ENCODE measurements around the gene SLC6A11. TPM values are rescaled to one million over a fixed set of nuclear protein-coding genes. Genes with fewer than 3 reads are reported as not detected.

The SLC6A11 gene
- total RNA-seq, 4 donors from 2014 or later: 6.2 to 13.4 (median 9.5) TPM

DNA sequence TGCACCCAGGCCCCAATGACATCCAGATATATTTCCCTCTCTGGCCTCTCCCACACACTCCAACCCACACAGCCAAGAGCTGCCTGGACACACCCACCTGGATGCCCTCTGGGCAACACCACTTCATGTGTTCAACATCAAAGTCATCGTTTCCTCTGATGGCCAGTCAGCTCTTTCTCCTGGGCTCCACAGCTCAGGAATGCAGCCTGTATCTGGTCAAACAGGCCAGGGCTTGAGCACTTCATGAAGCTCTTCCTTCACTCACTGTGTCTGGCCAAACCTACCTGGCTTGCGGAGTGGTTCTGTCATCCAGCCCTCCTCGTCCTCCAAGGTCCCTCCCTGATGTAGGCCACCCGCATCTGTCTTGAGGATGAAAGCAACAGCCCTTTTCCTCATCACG, 35.8 kb upstream of the SLC6A11 start:
- TF ChIP-seq POLR2A (IDR thresholded peaks at IDR 0.05) (no peak), CTCF (IDR thresholded peaks at IDR 0.05) (no peak)
- peaks cover 0 to 34% (median 0%) of the 10 kb centered on the region in 4 donors for H3K27me3 ChIP-seq
- H3K9me3 ChIP-seq: no peaks in the 10 kb centered on the region
- 61 to 64% methylated on average over 5 of the region's 5 CpGs for WGBS, 2 donors
- intact Hi-C loops (cut with DNase I): no loop called here
- no peak for DNase-seq
- H3K27ac ChIP-seq: no peak overlapping the region
- no peaks in the 10 kb centered on the region for H3K36me3 ChIP-seq
- H3K4me3 ChIP-seq: no peak overlapping the region
- peaks cover 0 to 22% (median 0%) of the 10 kb centered on the region in 3 donors for H3K4me1 ChIP-seq

DNA sequence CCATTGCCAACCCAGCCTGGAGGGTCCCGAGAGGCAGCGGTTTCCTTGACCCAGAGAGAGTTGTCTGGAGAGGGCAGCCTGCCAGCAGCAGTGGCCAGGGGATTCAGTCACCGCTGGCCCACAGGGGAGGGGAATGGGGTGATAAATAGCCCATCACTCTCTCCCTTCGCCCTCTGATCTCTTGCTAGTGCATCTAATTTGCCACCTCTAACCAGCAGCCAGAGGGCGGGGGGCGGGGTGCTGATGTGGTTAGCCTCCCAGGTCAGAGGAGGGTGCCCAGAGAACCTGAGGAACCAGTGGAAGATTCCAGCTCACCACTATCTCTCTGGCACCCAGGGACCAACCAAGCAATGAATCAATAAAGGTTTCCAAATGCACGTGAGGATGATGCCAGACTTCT, 35.1 kb upstream of the SLC6A11 start:
- intact Hi-C loops (cut with DNase I): no loop called here
- H3K36me3 ChIP-seq: no peaks in the 10 kb centered on the region
- no peak overlapping the region for H3K27ac ChIP-seq
- peaks cover 0 to 27% (median 0%) of the 10 kb centered on the region in 4 donors for H3K27me3 ChIP-seq
- no peak for DNase-seq
- peaks cover 0 to 22% (median 0%) of the 10 kb centered on the region in 3 donors for H3K4me1 ChIP-seq
- H3K9me3 ChIP-seq: no peaks in the 10 kb centered on the region
- WGBS, 2 donors: 68 to 73% methylated on average over 6 to 7 of the region's 7 CpGs
- TF ChIP-seq CTCF (IDR thresholded peaks at IDR 0.05): no peak
- H3K4me3 ChIP-seq: no peak overlapping the region

DNA sequence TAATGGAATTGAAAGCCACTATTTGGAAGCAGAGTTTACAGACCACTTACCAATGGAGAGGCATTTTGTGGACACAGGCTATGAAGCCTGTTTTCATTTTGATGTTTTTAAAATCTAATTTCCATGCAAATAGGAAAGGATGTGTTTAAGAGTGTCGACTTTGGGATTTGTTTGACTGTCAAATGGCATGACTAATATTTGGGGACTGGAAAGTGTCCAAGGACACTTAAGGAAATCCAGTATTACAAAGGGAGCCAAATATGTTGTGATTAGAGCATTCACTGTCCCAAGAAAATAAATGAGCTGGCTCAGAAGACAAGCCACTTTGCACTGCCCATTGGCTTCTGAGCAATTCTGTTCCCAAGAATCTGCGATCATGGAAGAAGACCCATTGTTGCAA, 34.0 kb upstream of the SLC6A11 start:
- H3K9me3 ChIP-seq: no peaks in the 10 kb centered on the region
- TF ChIP-seq POLR2A (IDR thresholded peaks at IDR 0.05): no peak
- no peak for TF ChIP-seq CTCF (IDR thresholded peaks at IDR 0.05)
- 27 to 29% methylated on average over 2 of the region's 2 CpGs for WGBS, 2 donors
- H3K27me3 ChIP-seq: peaks cover 0 to 32% (median 0%) of the 10 kb centered on the region in 4 donors
- H3K27ac ChIP-seq: no peak overlapping the region
- DNase-seq: no peak
- peaks cover 0 to 22% (median 0%) of the 10 kb centered on the region in 3 donors for H3K4me1 ChIP-seq
- H3K4me3 ChIP-seq: no peak overlapping the region
- H3K36me3 ChIP-seq: no peaks in the 10 kb centered on the region
- intact Hi-C loops (cut with DNase I): no loop called here

GRCh38 chr3:10783360-10784351, 32.4 kb upstream of the SLC6A11 start:
- H3K4me1 ChIP-seq: peaks cover 0 to 22% (median 0%) of the 10 kb centered on the region in 3 donors
- WGBS, 2 donors: 16 to 28% methylated on average over 5 of the region's 5 CpGs
- no peaks in the 10 kb centered on the region for H3K9me3 ChIP-seq
- peaks cover 0 to 23% (median 0%) of the 10 kb centered on the region in 4 donors for H3K27me3 ChIP-seq
- TF ChIP-seq POLR2A (IDR thresholded peaks at IDR 0.05): no peak
- peak; percentile 41 to 75 (median 65) for TF ChIP-seq CTCF (IDR thresholded peaks at IDR 0.05)
- H3K36me3 ChIP-seq: no peaks in the 10 kb centered on the region
- no peak overlapping the region for H3K4me3 ChIP-seq
- DNase-seq: no peak
- no peak overlapping the region for H3K27ac ChIP-seq
- intact Hi-C loops (cut with DNase I): no loop called here

- intact Hi-C loops (cut with DNase I): no loop called here
- H3K27me3 ChIP-seq: peaks cover 0 to 23% (median 0%) of the 10 kb centered on the region in 4 donors
- no peaks in the 10 kb centered on the region for H3K36me3 ChIP-seq
- H3K4me3 ChIP-seq: no peak overlapping the region
- no peak overlapping the region for H3K27ac ChIP-seq
- no peaks in the 10 kb centered on the region for H3K9me3 ChIP-seq
- peaks cover 0 to 13% (median 0%) of the 10 kb centered on the region in 3 donors for H3K4me1 ChIP-seq
- no peak for DNase-seq
- TF ChIP-seq POLR2A (IDR thresholded peaks at IDR 0.05) (no peak), CTCF (IDR thresholded peaks at IDR 0.05) (no peak)
Observed at GRCh38 chr3:10786640-10787039, 29.4 kb upstream of the SLC6A11 start.

Measured in esophagus squamous epithelium (tissue), 5 donors.